OCI-LY7 (cell line): ENCODE results near the gene CLEC2B. TPM values are rescaled to one million over a fixed set of nuclear protein-coding genes. Genes with fewer than 3 reads are reported as not detected.

Experiments used
- BruUV-seq: library from RNA; stranded (reverse); fragments of 400-500 nt; replicated peaks from 2 replicates; lab custom pipeline; 2021; lab: Mats Ljungman, UMichigan
- CTCF ChIA-PET: fragments of 300-600 bp; sonication (Branson Sonifier 250); formaldehyde crosslinking; loops from one replicate; lab custom pipeline; 2022; ENCODE audit warnings: antibody characterized with exemption; ENCODE audit not compliant: unreplicated experiment; lab: Charles Lee
- POLR2A ChIA-PET: fragments of 300-600 bp; sonication (Branson Sonifier 250); formaldehyde crosslinking; loops from one replicate; lab custom pipeline; 2022; ENCODE audit warnings: antibody characterized with exemption; lab: Charles Lee
- DNase-seq: peaks from one replicate; pipeline ENCODE4 v3.0.0-alpha.2; 2015; ENCODE audit warnings: low spot score
- H2AFZ ChIP-seq: fragments of 200-600 bp; sonication (generic), shearing (Covaris generic); 2 replicates; pipeline ENCODE4 v1.6.1; 2014; ENCODE audit warnings: mild to moderate bottlenecking, antibody characterized with exemption, low read length, moderate library complexity
- H3K27ac ChIP-seq: fragments of 200-600 bp; sonication (generic); 2 replicates; pipeline ENCODE4 v1.5.1; 2014; ENCODE audit warnings: mixed run types, low read depth, mild to moderate bottlenecking, moderate library complexity, low read length, inconsistent platforms; ENCODE audit not compliant: poor library complexity, severe bottlenecking
- H3K36me3 ChIP-seq: fragments of 200-600 bp; sonication (generic); 2 replicates; pipeline ENCODE4 v1.6.1; 2014; ENCODE audit warnings: mild to moderate bottlenecking, antibody characterized with exemption, low read length, moderate library complexity, mixed read lengths; ENCODE audit not compliant: insufficient read depth
- H3K4me1 ChIP-seq: fragments of 200-600 bp; sonication (generic); 2 replicates; pipeline ENCODE4 v1.5.1; 2014; ENCODE audit warnings: mild to moderate bottlenecking, low read length; ENCODE audit not compliant: insufficient read depth, poor library complexity, severe bottlenecking
- H3K4me2 ChIP-seq: fragments of 200-600 bp; sonication (generic); 2 replicates; pipeline ENCODE4 v1.6.1; 2014; ENCODE audit warnings: mild to moderate bottlenecking, low read length
- H3K4me3 ChIP-seq: fragments of 200-600 bp; sonication (generic); 2 replicates; pipeline ENCODE4 v1.5.1; 2014; ENCODE audit warnings: mild to moderate bottlenecking, low read depth, low read length; ENCODE audit not compliant: poor library complexity, severe bottlenecking
- H3K79me2 ChIP-seq: fragments of 200-600 bp; sonication (generic); 2 replicates; pipeline ENCODE4 v1.6.1; 2016; ENCODE audit warnings: low read depth, mild to moderate bottlenecking, low read length, moderate library complexity, mixed read lengths; ENCODE audit not compliant: insufficient read depth
- H3K9me2 ChIP-seq: fragments of 200-600 bp; sonication (generic); 2 replicates; pipeline ENCODE4 v1.6.1; 2016; ENCODE audit warnings: mild to moderate bottlenecking, low read length, mixed read lengths; ENCODE audit not compliant: insufficient read depth
- H3K9me3 ChIP-seq: fragments of 200-600 bp; sonication (generic); 2 replicates; pipeline ENCODE4 v1.6.1; 2014; ENCODE audit warnings: mild to moderate bottlenecking, mixed run types, low read length, mixed read lengths
- H4K20me1 ChIP-seq: fragments of 200-600 bp; sonication (generic); 2 replicates; pipeline ENCODE4 v1.6.1; 2014; ENCODE audit warnings: mild to moderate bottlenecking, antibody characterized with exemption, low read length, moderate library complexity, mixed read lengths; ENCODE audit not compliant: insufficient read depth
- CTCF ChIP-seq: fragments of 200-600 bp; sonication (generic); conservative IDR thresholded peaks from 2 replicates; pipeline ENCODE4 v1.5.1; 2014; ENCODE audit warnings: mild to moderate bottlenecking, antibody characterized with exemption, low read length, moderate library complexity, mixed read lengths
- EZH2phosphoT487 ChIP-seq: fragments of 200-600 bp; sonication (generic); IDR thresholded peaks from 2 replicates; pipeline ENCODE4 v1.6.1; 2018; ENCODE audit warnings: low read depth, borderline replicate concordance, mild to moderate bottlenecking, mixed run types, antibody characterized with exemption, low read length, moderate library complexity, mixed read lengths
- intact Hi-C: fragments of 100-400 bp; cut with micrococcal nuclease; formaldehyde crosslinking; loops from one replicate; pipeline ENCODE4 v1.10.0; 2022; ENCODE audit not compliant: unreplicated experiment
- total RNA-seq, 2 experiments: library from RNA; depleted of rRNA in 1 of 2; stranded (reverse); fragments of >200 nt in 1 of 2; shearing (Covaris generic) in 1 of 2; gene quantifications; 2 replicates each; pipeline ENCODE4 v1.2.3, GENCODE V29; 2014 to 2022

The CLEC2B gene
- total RNA-seq, 2 experiments from 2014 or later = 2.2 to 2.3 TPM

DNA sequence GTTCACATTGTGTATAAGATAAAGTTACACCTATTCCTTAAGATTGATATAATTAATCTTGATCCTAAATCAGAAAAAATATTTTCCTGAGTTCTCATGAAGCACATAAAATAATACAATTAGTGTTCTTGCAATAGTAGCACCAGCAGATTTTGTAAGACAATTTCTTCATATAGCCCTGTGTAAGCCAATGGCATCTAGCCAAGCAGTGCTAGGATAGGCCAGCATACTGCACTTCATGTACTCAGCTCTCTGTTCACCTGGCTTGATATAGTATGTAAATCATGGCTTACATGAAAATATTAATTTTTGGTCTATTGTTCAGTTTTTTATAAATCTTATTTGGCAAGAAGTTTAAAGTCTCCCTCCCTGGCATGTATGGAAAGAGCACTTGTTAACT is 14.0 kb upstream of the CLEC2B start:
- Histone ChIP-seq H3K36me3 (no peaks in the 10 kb centered on the region), H4K20me1 (no peaks in the 10 kb centered on the region), H3K9me3 (no peaks in the 10 kb centered on the region), H2AFZ (no peak overlapping the region), H3K4me1 (peaks cover 5% of the 10 kb centered on the region), H3K79me2 (no peaks in the 10 kb centered on the region), H3K9me2 (no peaks in the 10 kb centered on the region), H3K4me3 (no peak overlapping the region), H3K4me2 (no peak overlapping the region), H3K27ac (no peak overlapping the region)
- BruUV-seq = no TSS peak
- CTCF ChIA-PET = no interaction called here
- TF ChIP-seq EZH2phosphoT487 = no peak
- no peak for TF ChIP-seq CTCF
- no peak for DNase-seq
- POLR2A ChIA-PET = interaction anchor here (0.5 kb wide), 1 partner anchor 1384 kb away, joined by 3 read pairs; no protein-coding TSS in a partner anchor
- intact Hi-C loops = no loop called here

DNA sequence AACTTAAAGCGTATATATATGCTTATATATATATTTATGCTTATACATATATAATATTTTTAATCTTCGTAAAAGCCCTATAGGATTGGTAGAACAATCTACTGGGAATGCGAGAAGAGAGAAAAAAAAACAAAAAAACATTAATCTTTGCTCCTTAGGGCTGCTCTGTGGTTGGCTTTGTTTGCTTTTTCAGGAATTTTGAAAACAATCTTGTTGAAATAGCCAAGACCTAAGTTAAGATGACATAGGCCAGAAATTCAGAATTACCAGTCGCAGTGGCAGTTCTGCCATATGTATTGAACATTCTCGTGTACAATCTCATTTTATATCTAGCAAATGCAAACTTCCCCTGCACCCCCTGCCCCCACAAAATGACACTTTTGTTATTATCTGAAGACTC is 12.8 kb upstream of the CLEC2B start:
- H3K4me2 ChIP-seq = no peak overlapping the region

More for the DNA sequence above, 12.8 kb upstream of the CLEC2B start:
- intact Hi-C loops = no loop called here
- no peaks in the 10 kb centered on the region for H3K36me3 ChIP-seq
- H3K9me3 ChIP-seq = no peaks in the 10 kb centered on the region
- no peaks in the 10 kb centered on the region for H3K9me2 ChIP-seq
- no peak overlapping the region for H3K27ac ChIP-seq
- no peaks in the 10 kb centered on the region for H3K79me2 ChIP-seq
- CTCF ChIA-PET = no interaction called here
- DNase-seq = no peak
- H4K20me1 ChIP-seq = no peaks in the 10 kb centered on the region
- TF ChIP-seq CTCF = no peak
- no peak for TF ChIP-seq EZH2phosphoT487
- H3K4me3 ChIP-seq = no peak overlapping the region
- H3K4me1 ChIP-seq = peaks cover 5% of the 10 kb centered on the region
- no peak overlapping the region for H2AFZ ChIP-seq
- POLR2A ChIA-PET = no interaction called here
- no TSS peak for BruUV-seq
